Astrocyte (in vitro differentiated cells and primary cell): ENCODE results near the gene ADAMTS6.

Experiments
- EZH2 ChIP-seq: IDR thresholded peaks from 2 replicates; pipeline ENCODE4 v1.6.1; 2012; ENCODE audit warnings: mild to moderate bottlenecking, low read length, inconsistent platforms; ENCODE audit not compliant: insufficient read depth
- TF ChIP-seq, protein P1 (sequence below): IDR thresholded peaks from 2 replicates; pipeline ENCODE4 v1.5.1; 2011; ENCODE audit warnings: low read depth, mild to moderate bottlenecking, inconsistent platforms, low read length, moderate library complexity; ENCODE audit not compliant: insufficient read depth

DNA sequence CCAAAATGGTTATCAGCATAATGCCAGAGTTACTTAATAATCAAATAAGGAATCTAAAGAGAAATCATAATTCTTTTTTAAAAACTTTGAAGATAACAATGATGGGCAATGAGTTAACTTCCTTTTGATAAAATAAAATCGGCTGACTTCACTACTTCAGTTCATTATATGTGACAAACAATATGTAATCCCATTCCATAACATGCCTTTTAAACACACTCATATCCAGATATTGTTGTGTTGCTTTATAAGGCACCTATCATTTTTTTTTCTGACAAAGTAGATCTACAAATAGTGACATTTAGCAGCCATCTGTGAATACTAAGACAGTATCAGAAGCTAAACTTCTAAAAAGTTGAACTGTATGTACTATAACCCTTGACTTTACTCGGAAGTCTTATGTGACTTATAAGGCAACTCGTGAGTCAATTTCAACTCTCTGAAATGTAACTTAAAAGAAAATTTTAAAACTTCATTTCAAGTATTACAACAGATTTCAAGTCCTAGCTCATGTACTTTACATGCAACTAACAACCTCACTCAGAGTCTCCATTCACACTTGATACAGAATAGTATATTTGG lies 7.5 kb downstream of the ADAMTS6 start:
- TF ChIP-seq, protein P1, sequence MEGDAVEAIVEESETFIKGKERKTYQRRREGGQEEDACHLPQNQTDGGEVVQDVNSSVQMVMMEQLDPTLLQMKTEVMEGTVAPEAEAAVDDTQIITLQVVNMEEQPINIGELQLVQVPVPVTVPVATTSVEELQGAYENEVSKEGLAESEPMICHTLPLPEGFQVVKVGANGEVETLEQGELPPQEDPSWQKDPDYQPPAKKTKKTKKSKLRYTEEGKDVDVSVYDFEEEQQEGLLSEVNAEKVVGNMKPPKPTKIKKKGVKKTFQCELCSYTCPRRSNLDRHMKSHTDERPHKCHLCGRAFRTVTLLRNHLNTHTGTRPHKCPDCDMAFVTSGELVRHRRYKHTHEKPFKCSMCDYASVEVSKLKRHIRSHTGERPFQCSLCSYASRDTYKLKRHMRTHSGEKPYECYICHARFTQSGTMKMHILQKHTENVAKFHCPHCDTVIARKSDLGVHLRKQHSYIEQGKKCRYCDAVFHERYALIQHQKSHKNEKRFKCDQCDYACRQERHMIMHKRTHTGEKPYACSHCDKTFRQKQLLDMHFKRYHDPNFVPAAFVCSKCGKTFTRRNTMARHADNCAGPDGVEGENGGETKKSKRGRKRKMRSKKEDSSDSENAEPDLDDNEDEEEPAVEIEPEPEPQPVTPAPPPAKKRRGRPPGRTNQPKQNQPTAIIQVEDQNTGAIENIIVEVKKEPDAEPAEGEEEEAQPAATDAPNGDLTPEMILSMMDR = no peak
- no peak for TF ChIP-seq EZH2
